ENCODE data around the gene PNLIPRP2. TPM values are rescaled to one million over a fixed set of nuclear protein-coding genes. Genes with fewer than 3 reads are reported as not detected.

PNLIPRP2 gene
- total and polyA plus RNA-seq, 4 donors = 0.06 to 1.0 (median 0.08) TPM; not detected in 1

DNA sequence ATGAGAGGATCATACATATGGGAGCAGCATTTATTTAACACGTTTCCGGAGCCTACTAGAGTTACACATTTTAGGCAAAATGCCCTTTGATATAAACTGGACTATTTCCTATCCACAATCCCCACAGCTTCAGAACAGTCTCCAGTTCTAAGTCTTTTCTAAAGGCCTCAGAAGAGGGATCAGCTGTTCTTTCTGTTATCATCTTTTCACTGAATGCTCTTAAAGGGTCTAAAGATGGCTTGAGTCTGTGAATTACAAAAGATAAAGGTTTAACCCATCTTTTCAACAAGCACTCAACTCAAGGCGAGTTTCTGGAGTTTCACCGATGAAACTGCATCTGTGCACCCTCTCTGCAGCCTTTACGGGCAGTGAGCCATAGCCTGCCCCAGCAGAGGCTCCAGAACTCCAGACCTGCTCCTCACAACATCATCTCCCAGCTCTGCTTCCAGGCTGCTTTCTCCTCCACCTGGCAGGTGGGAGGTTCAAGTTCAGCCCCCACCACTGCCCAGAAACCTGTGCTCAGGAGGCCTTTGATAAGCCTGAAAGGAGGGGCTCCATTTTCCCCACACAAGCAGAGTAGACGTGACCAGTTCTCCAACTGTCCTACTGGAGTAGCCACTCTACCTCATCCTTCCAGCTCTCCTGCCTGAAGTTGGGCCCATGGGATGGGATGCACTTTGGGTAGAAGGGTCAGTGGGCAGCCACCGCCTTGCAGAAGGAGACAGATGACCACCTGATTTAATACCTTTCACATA is 68.2 kb downstream of the PNLIPRP2 start:
- 83 to 88% methylated on average over 7 of the region's 7 CpGs for WGBS, 2 donors
- Histone ChIP-seq H3K4me3 (no peak overlapping the region), H3K9ac (ENCODE audit: insufficient read depth in 1 of 2, low read length in 2 of 2) (no peak overlapping the region), H3K27me3 (ENCODE audit: control insufficient read depth in 3 of 3, insufficient read depth in 3 of 3, low read length in 2 of 3) (no peaks in the 10 kb centered on the region), H3K27ac (ENCODE audit: low read depth in 1 of 2, low read length in 1 of 2) (no peak overlapping the region), H3K4me1 (ENCODE audit: control insufficient read depth in 5 of 5, insufficient read depth in 5 of 5, low read length in 5 of 5) (peaks cover 0 to 30% (median 14%) of the 10 kb centered on the region in 5 donors), H3K9me3 (ENCODE audit: control insufficient read depth in 4 of 4, insufficient read depth in 3 of 4, low read length in 3 of 4) (no peaks in the 10 kb centered on the region), H3K36me3 (ENCODE audit: control insufficient read depth in 4 of 4, insufficient read depth in 4 of 4, low read length in 4 of 4) (no peaks in the 10 kb centered on the region)
- DNase-seq = peak in 1 of 3 donors; percentile 9
- TF ChIP-seq, protein P1, sequence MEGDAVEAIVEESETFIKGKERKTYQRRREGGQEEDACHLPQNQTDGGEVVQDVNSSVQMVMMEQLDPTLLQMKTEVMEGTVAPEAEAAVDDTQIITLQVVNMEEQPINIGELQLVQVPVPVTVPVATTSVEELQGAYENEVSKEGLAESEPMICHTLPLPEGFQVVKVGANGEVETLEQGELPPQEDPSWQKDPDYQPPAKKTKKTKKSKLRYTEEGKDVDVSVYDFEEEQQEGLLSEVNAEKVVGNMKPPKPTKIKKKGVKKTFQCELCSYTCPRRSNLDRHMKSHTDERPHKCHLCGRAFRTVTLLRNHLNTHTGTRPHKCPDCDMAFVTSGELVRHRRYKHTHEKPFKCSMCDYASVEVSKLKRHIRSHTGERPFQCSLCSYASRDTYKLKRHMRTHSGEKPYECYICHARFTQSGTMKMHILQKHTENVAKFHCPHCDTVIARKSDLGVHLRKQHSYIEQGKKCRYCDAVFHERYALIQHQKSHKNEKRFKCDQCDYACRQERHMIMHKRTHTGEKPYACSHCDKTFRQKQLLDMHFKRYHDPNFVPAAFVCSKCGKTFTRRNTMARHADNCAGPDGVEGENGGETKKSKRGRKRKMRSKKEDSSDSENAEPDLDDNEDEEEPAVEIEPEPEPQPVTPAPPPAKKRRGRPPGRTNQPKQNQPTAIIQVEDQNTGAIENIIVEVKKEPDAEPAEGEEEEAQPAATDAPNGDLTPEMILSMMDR (IDR thresholded peaks at IDR 0.05; ENCODE audit: control extremely low read depth, extremely low read depth) = no peak
- no peak for ATAC-seq (ENCODE audit: insufficient read depth, low FRiP score)

DNA sequence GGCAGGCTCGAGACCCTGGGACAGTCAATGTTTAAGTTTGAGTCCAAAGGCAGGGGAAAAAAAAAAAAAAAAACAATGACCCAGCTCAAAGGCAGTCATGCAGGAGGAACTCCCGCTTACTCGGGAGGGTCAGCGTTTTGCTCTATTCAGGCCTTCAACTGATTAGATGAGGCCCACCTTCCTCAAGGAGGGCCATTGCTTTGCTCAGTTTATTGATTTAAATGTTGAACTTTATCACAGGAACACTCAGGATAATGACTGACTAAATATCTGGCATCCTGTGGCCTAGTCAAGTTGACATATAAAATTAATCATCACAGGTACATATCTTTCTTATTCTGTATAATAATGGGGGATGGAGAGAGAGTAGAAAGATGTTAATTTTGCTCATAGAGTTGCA is 69.0 kb downstream of the PNLIPRP2 start:
- ATAC-seq (ENCODE audit: insufficient read depth, low FRiP score) (no peak), DNase-seq (no peak)
- TF ChIP-seq, protein P1 (IDR thresholded peaks at IDR 0.05; ENCODE audit: control extremely low read depth, extremely low read depth) = no peak

DNA sequence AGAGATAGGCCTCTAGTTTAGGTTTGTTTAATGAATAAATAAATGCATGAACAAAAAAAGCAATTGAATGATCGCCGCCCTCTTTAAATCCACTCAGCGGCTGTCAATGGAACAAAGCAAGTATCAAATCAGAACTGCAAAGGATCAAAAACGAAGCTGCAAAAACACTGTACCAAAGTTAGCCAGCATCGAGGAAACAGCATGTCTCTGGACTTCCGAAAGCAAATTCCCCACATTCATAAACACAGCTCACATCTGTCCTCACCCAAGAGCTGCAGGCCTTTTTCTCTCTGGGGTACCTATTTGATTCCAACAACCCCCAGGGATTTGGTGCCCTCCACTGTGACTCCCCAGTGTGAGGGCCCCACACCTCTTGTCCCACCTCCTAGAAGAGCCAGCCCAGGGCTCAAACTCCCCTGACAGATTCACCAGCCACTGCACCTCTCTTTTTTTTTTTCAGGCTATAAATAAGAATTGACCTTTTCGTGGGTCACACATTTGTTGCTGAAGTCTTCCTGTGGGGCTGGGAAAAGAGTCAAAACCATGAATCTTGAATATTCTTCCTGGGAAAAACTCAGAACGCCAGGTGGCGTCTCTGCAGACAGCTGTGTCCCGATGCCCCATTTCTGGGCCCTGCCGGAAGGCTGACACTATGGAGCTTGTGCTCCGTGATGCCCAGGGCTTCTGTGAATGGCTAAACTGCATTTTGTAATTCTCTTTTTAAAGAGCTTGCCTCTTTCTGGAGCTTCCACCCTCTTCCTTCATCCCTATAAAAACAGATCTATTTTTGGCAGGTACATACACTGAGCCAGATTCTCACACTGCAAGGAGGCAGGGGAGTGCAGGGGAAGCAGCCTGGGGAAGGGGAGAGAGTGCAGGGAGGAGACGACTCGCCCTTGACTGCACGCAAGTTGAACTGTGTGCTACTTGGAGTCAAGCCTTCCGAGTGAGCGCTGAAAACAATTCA is 69.9 kb downstream of the PNLIPRP2 start:
- Histone ChIP-seq H3K27me3 (ENCODE audit: control insufficient read depth in 3 of 3, insufficient read depth in 3 of 3, low read length in 2 of 3) (no peaks in the 10 kb centered on the region), H3K36me3 (ENCODE audit: control insufficient read depth in 4 of 4, insufficient read depth in 4 of 4, low read length in 4 of 4) (no peaks in the 10 kb centered on the region), H3K4me1 (ENCODE audit: control insufficient read depth in 5 of 5, insufficient read depth in 5 of 5, low read length in 5 of 5) (peaks cover 1 to 30% (median 14%) of the 10 kb centered on the region in 5 donors), H3K4me3 (no peak overlapping the region), H3K9ac (ENCODE audit: insufficient read depth in 1 of 2, low read length in 2 of 2) (no peak overlapping the region), H3K27ac (ENCODE audit: low read depth in 1 of 2, low read length in 1 of 2) (no peak overlapping the region), H3K9me3 (ENCODE audit: control insufficient read depth in 4 of 4, insufficient read depth in 3 of 4, low read length in 3 of 4) (no peaks in the 10 kb centered on the region)
- WGBS, 2 donors = 60 to 64% methylated on average over 17 of the region's 17 CpGs
- ATAC-seq (ENCODE audit: insufficient read depth, low FRiP score) = no peak
- peak; percentile 43 to 56 (median 53) for DNase-seq
- TF ChIP-seq, protein P1 (IDR thresholded peaks at IDR 0.05; ENCODE audit: control extremely low read depth, extremely low read depth) = no peak

More for the DNA sequence above, 69.0 kb downstream of the PNLIPRP2 start:
- Histone ChIP-seq H3K4me3 (no peak overlapping the region), H3K27me3 (ENCODE audit: control insufficient read depth in 3 of 3, insufficient read depth in 3 of 3, low read length in 2 of 3) (no peaks in the 10 kb centered on the region), H3K9me3 (ENCODE audit: control insufficient read depth in 4 of 4, insufficient read depth in 3 of 4, low read length in 3 of 4) (no peaks in the 10 kb centered on the region), H3K27ac (ENCODE audit: low read depth in 1 of 2, low read length in 1 of 2) (no peak overlapping the region), H3K36me3 (ENCODE audit: control insufficient read depth in 4 of 4, insufficient read depth in 4 of 4, low read length in 4 of 4) (no peaks in the 10 kb centered on the region), H3K4me1 (ENCODE audit: control insufficient read depth in 5 of 5, insufficient read depth in 5 of 5, low read length in 5 of 5) (peaks cover 1 to 30% (median 14%) of the 10 kb centered on the region in 5 donors), H3K9ac (ENCODE audit: insufficient read depth in 1 of 2, low read length in 2 of 2) (no peak overlapping the region)
- WGBS, 2 donors = 89 to 97% methylated on average over 4 of the region's 4 CpGs
